CD14-positive monocyte (primary cell): ENCODE measurements around the gene YPEL4. TPM values are rescaled to one million over a fixed set of nuclear protein-coding genes. Genes with fewer than 3 reads are reported as not detected.
A peak's percentile ranks its signal among the peaks of the same experiment; 100 is the strongest.

Source experiments
- DNase-seq, 3 donors: peaks; one replicate each; pipeline ENCODE4 v3.0.0-alpha.2; 2011 to 2022
- H2AFZ ChIP-seq: 2 replicates; pipeline ENCODE4 v1.6.0; 2012; ENCODE audit warnings: mild to moderate bottlenecking, low read depth, low read length, inconsistent platforms; ENCODE audit not compliant: insufficient read depth, poor library complexity, severe bottlenecking
- H3K27ac ChIP-seq, 2 donors: 1 replicate in 1 of 2; 2 replicates in 1 of 2; pipeline ENCODE4 v1.5.1; 2012 to 2013; ENCODE audit warnings: low read length in 2 of 2, control low read depth in 1 of 2, inconsistent platforms in 1 of 2, low read depth in 1 of 2, mild to moderate bottlenecking in 1 of 2
- H3K27me3 ChIP-seq, 2 donors: one replicate each; pipeline versions ENCODE4 v1.6.0 to v1.6.1; 2011 to 2013; ENCODE audit warnings: low read length in 2 of 2; ENCODE audit not compliant: control insufficient read depth in 2 of 2, insufficient read depth in 2 of 2
- H3K36me3 ChIP-seq, 2 donors: replicated peaks in 1 of 2; 1 replicate in 1 of 2; 2 replicates in 1 of 2; pipeline versions ENCODE4 v1.5.1 to v1.6.1; 2012 to 2013; ENCODE audit warnings: low read length in 2 of 2, control low read depth in 1 of 2, inconsistent platforms in 1 of 2, mild to moderate bottlenecking in 1 of 2; ENCODE audit not compliant: insufficient read depth in 2 of 2, control insufficient read depth in 1 of 2
- H3K4me1 ChIP-seq, 2 donors: 1 replicate in 1 of 2; 2 replicates in 1 of 2; pipeline versions ENCODE4 v1.5.1 to v1.6.1; 2012 to 2013; ENCODE audit warnings: low read length in 2 of 2, control low read depth in 1 of 2, inconsistent platforms in 1 of 2, mild to moderate bottlenecking in 1 of 2, moderate library complexity in 1 of 2; ENCODE audit not compliant: insufficient read depth in 2 of 2, control insufficient read depth in 1 of 2
- H3K4me2 ChIP-seq: replicated peaks from 2 replicates; pipeline ENCODE3; 2012; ENCODE audit warnings: low read length, moderate library complexity, mild to moderate bottlenecking; ENCODE audit not compliant: poor library complexity, severe bottlenecking; ENCODE audit errors: extremely low read depth
- H3K4me3 ChIP-seq, 3 experiments: fragments of 200-600 bp in 1 of 3; sonication (generic) in 1 of 3; replicated peaks in 1 of 3; 1 replicate in 2 of 3; 2 replicates in 1 of 3; pipeline ENCODE4 v1.5.1; 2011 to 2013; ENCODE audit warnings: low read length in 3 of 3, mild to moderate bottlenecking in 3 of 3, control low read depth in 2 of 3, low read depth in 2 of 3, inconsistent platforms in 1 of 3, moderate library complexity in 1 of 3
- H3K79me2 ChIP-seq: 2 replicates; pipeline ENCODE4 v1.6.0; 2012; ENCODE audit warnings: mild to moderate bottlenecking, control low read depth, inconsistent platforms, low read length, moderate library complexity; ENCODE audit not compliant: insufficient read depth
- H3K9ac ChIP-seq: 2 replicates; pipeline ENCODE4 v1.6.0; 2017; ENCODE audit warnings: low read length, mild to moderate bottlenecking; ENCODE audit not compliant: insufficient read depth, poor library complexity, severe bottlenecking
- H3K9me3 ChIP-seq, 2 donors: replicated peaks in 1 of 2; 1 replicate in 1 of 2; 2 replicates in 1 of 2; pipeline versions ENCODE4 v1.5.1 to v1.6.1; 2012 to 2013; ENCODE audit warnings: low read length in 2 of 2, control low read depth in 1 of 2; ENCODE audit not compliant: control insufficient read depth in 1 of 2, insufficient read depth in 1 of 2
- H4K20me1 ChIP-seq: 2 replicates; pipeline ENCODE4 v1.6.0; 2012; ENCODE audit warnings: mild to moderate bottlenecking, low read length, control low read depth, moderate library complexity; ENCODE audit not compliant: insufficient read depth
- H3K27ac Mint-ChIP-seq, 7 donors: one replicate each; pipeline ENCODE4 v1.8.0; 2020; ENCODE audit warnings: mild to moderate bottlenecking in 7 of 7, mixed read lengths in 7 of 7, moderate library complexity in 6 of 7, inconsistent platforms in 2 of 7
- H3K27me3 Mint-ChIP-seq, 3 donors: one replicate each; pipeline ENCODE4 v1.8.0; 2021 to 2022; ENCODE audit warnings: low read depth in 3 of 3, mild to moderate bottlenecking in 3 of 3, mixed read lengths in 3 of 3, moderate library complexity in 3 of 3, inconsistent platforms in 1 of 3
- H3K36me3 Mint-ChIP-seq, 2 donors: one replicate each; pipeline ENCODE4 v1.8.0; 2020; ENCODE audit warnings: mixed read lengths in 2 of 2, inconsistent platforms in 1 of 2, mild to moderate bottlenecking in 1 of 2
- H3K4me1 Mint-ChIP-seq: one replicate; pipeline ENCODE4 v1.8.0; 2020; ENCODE audit warnings: mild to moderate bottlenecking, mixed read lengths
- H3K4me3 Mint-ChIP-seq, 2 donors: one replicate each; pipeline ENCODE4 v1.8.0; 2020; ENCODE audit warnings: mild to moderate bottlenecking in 2 of 2, mixed read lengths in 2 of 2, moderate library complexity in 1 of 2
- H3K9me3 Mint-ChIP-seq, 7 donors: one replicate each; pipeline ENCODE4 v1.8.0; 2020 to 2022; ENCODE audit warnings: mixed read lengths in 7 of 7, mild to moderate bottlenecking in 6 of 7, moderate library complexity in 6 of 7, inconsistent platforms in 2 of 7
- WGBS: methylation state at CpG from one replicate; pipeline ENCODE4 v1.1.5; 2013; ENCODE audit warnings: missing lambda C conversion rate; ENCODE audit not compliant: insufficient coverage; 5-methylcytosine and 5-hydroxymethylcytosine counted together
- intact Hi-C, 2 donors: fragments of 100-400 bp; cut with micrococcal nuclease; formaldehyde crosslinking; loops; one replicate each; pipeline versions ENCODE4 v1.15.0 to v1.15.1; 2023
- polyA plus RNA-seq, 3 donors: library from polyadenylated mRNA; depleted of rRNA in 1 of 3; unstranded in 2 of 3; stranded (reverse) in 1 of 3; fragments of 300-500 nt in 2 of 3; fragments of >200 nt in 1 of 3; fragmentation: Illumina TruSeq in 2 of 3; gene quantifications; 1 replicate in 2 of 3; 2 replicates in 1 of 3; pipeline ENCODE4 v1.2.3, GENCODE V29; 2012 to 2021
- TF ChIP-seq, protein P1 (sequence below): fragments of 200-600 bp; IDR thresholded peaks from one replicate; pipeline ENCODE4 v1.8.0; 2022; ENCODE audit warnings: antibody characterized with exemption, mild to moderate bottlenecking

YPEL4 gene
- polyA plus RNA-seq, 3 donors = 0.36 to 0.56 TPM; not detected in 1

- TF ChIP-seq, protein P1, sequence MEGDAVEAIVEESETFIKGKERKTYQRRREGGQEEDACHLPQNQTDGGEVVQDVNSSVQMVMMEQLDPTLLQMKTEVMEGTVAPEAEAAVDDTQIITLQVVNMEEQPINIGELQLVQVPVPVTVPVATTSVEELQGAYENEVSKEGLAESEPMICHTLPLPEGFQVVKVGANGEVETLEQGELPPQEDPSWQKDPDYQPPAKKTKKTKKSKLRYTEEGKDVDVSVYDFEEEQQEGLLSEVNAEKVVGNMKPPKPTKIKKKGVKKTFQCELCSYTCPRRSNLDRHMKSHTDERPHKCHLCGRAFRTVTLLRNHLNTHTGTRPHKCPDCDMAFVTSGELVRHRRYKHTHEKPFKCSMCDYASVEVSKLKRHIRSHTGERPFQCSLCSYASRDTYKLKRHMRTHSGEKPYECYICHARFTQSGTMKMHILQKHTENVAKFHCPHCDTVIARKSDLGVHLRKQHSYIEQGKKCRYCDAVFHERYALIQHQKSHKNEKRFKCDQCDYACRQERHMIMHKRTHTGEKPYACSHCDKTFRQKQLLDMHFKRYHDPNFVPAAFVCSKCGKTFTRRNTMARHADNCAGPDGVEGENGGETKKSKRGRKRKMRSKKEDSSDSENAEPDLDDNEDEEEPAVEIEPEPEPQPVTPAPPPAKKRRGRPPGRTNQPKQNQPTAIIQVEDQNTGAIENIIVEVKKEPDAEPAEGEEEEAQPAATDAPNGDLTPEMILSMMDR = no peak
- Histone ChIP-seq H3K4me3 (no peak overlapping the region), H4K20me1 (peaks cover 88% of the 10 kb centered on the region), H3K79me2 (peaks cover 77% of the 10 kb centered on the region), H2AFZ (no peak overlapping the region), H3K27me3 (no peaks in the 10 kb centered on the region), H3K9ac (no peak overlapping the region), H3K36me3 (peaks cover 70 to 95% of the 10 kb centered on the region in 2 donors), H3K9me3 (no peaks in the 10 kb centered on the region), H3K4me1 (no peaks in the 10 kb centered on the region), H3K27ac (peak overlapping the region in 1 of 2 donors; percentile 3), H3K4me2 (no peak overlapping the region)
- peaks cover 0 to 2% (median 0%) of the 10 kb centered on the region in 3 donors for H3K27me3 Mint-ChIP-seq
- no peaks in the 10 kb centered on the region for H3K9me3 Mint-ChIP-seq
- H3K27ac Mint-ChIP-seq = peak overlapping the region in 1 of 7 donors; percentile 16
- intact Hi-C loops = no loop called here
- peaks cover 65 to 79% of the 10 kb centered on the region in 2 donors for H3K36me3 Mint-ChIP-seq
- 80% methylated on average over 1 of the region's 1 CpG for WGBS
- DNase-seq = no peak
- no peak overlapping the region for H3K4me3 Mint-ChIP-seq
- peaks cover 5% of the 10 kb centered on the region for H3K4me1 Mint-ChIP-seq
These were observed 31.5 kb upstream of the YPEL4 start for GRCh38 chr11:57681168-57681567.

GRCh38 chr11:57680552-57680874 is 30.8 kb upstream of the YPEL4 start:
- Histone ChIP-seq H3K4me2 (no peak overlapping the region), H3K4me3 (no peak overlapping the region), H3K9me3 (no peaks in the 10 kb centered on the region), H3K36me3 (peaks cover 70 to 95% of the 10 kb centered on the region in 2 donors), H3K4me1 (no peaks in the 10 kb centered on the region), H3K9ac (no peak overlapping the region), H3K79me2 (peaks cover 79% of the 10 kb centered on the region), H3K27me3 (no peaks in the 10 kb centered on the region), H3K27ac (peak overlapping the region in 1 of 2 donors; percentile 29), H2AFZ (no peak overlapping the region), H4K20me1 (peaks cover 89% of the 10 kb centered on the region)
- no CpG with 5 or more reads among the region's 2 CpGs for WGBS
- Mint-ChIP-seq H3K9me3 (no peaks in the 10 kb centered on the region), H3K4me1 (peaks cover 5% of the 10 kb centered on the region), H3K27me3 (peaks cover 0 to 2% (median 0%) of the 10 kb centered on the region in 3 donors), H3K36me3 (peaks cover 65 to 76% of the 10 kb centered on the region in 2 donors), H3K27ac (peak overlapping the region in 2 of 7 donors; percentile 48 to 58), H3K4me3 (no peak overlapping the region)
- no peak for DNase-seq
- intact Hi-C loops = no loop called here
- TF ChIP-seq, protein P1 = no peak
